H1 (cell line): ENCODE results near the gene PDK1. TPM values are rescaled to one million over a fixed set of nuclear protein-coding genes. Genes with fewer than 3 reads are reported as not detected.

Source experiments
- CTCF ChIA-PET: fragments of 300-600 bp; sonication (Branson Sonifier 250); formaldehyde crosslinking; loops from one replicate; lab custom pipeline; 2021; ENCODE audit not compliant: partially characterized antibody; lab: Charles Lee
- POLR2A ChIA-PET: fragments of 300-600 bp; sonication (Branson Sonifier 250); formaldehyde crosslinking; loops from one replicate; lab custom pipeline; 2021; ENCODE audit warnings: inconsistent platforms; ENCODE audit not compliant: partially characterized antibody; lab: Charles Lee
- DNase-seq, 2 experiments: peaks; one replicate each; pipeline versions ENCODE4 v3.0.0 to v3.0.0-alpha.2; 2010 to 2022; ENCODE audit warnings: low spot score in 2 of 2, low read depth in 1 of 2, mixed read lengths in 1 of 2
- FAIRE-seq: peaks from 2 replicates; lab custom pipeline; 2011; peaks lifted over from hg19 to GRCh38; lab: Jason Lieb, UNC
- H2AFZ ChIP-seq: 2 replicates; pipeline ENCODE4 v1.8.1; 2012; ENCODE audit warnings: low read length, inconsistent platforms
- H2AK5ac ChIP-seq: 2 replicates; pipeline ENCODE4 v1.6.1; 2013; ENCODE audit warnings: low read depth, low read length
- H2BK120ac ChIP-seq: replicated peaks from 2 replicates; pipeline ENCODE3; 2013; ENCODE audit warnings: low read depth, low read length, inconsistent platforms
- H2BK12ac ChIP-seq: 2 replicates; pipeline ENCODE4 v1.6.1; 2013; ENCODE audit warnings: low read depth, low read length
- H2BK15ac ChIP-seq: 2 replicates; pipeline ENCODE4 v1.6.1; 2013; ENCODE audit warnings: low read length
- H2BK20ac ChIP-seq: 2 replicates; pipeline ENCODE4 v1.6.1; 2013; ENCODE audit warnings: low read length
- H2BK5ac ChIP-seq: 2 replicates; pipeline ENCODE4 v1.6.1; 2013; ENCODE audit warnings: low read depth, low read length
- H3K14ac ChIP-seq: 2 replicates; pipeline ENCODE4 v1.6.1; 2013; ENCODE audit warnings: inconsistent platforms; ENCODE audit not compliant: insufficient read length
- H3K18ac ChIP-seq: 2 replicates; pipeline ENCODE4 v1.6.1; 2013; ENCODE audit warnings: low read length; ENCODE audit errors: extremely low read depth
- H3K23ac ChIP-seq: 2 replicates; pipeline ENCODE4 v1.6.1; 2013; ENCODE audit warnings: inconsistent platforms; ENCODE audit not compliant: insufficient read length
- H3K23me2 ChIP-seq: 2 replicates; pipeline ENCODE4 v1.6.1; 2013; ENCODE audit warnings: low read depth, low read length
- H3K27ac ChIP-seq: 2 replicates; pipeline ENCODE4 v1.6.1; 2011; ENCODE audit warnings: low read depth, low read length, inconsistent platforms
- H3K27me3 ChIP-seq, 4 experiments: replicated peaks in 1 of 4; 1 replicate in 1 of 4; 2 replicates in 3 of 4; pipeline versions ENCODE4 v1.6.1 to v1.8.1; 2011 to 2013; ENCODE audit warnings: low read length in 3 of 4, mild to moderate bottlenecking in 3 of 4, inconsistent platforms in 2 of 4, mixed read lengths in 2 of 4, moderate library complexity in 1 of 4; ENCODE audit not compliant: control insufficient read depth in 3 of 4, insufficient read depth in 3 of 4; ENCODE audit errors: extremely low read depth in 1 of 4
- H3K36me3 ChIP-seq, 4 experiments: 2 replicates each; pipeline versions ENCODE4 v1.6.1 to v1.8.1; 2011 to 2013; ENCODE audit warnings: mild to moderate bottlenecking in 4 of 4, low read length in 3 of 4, moderate library complexity in 2 of 4, control low read depth in 1 of 4, inconsistent platforms in 1 of 4; ENCODE audit not compliant: insufficient read depth in 4 of 4, control insufficient read depth in 2 of 4
- H3K4ac ChIP-seq: replicated peaks from 2 replicates; pipeline ENCODE3; 2013; ENCODE audit warnings: low read length, low read depth, mixed read lengths, inconsistent platforms; ENCODE audit not compliant: insufficient read length
- H3K4me1 ChIP-seq, 4 experiments: replicated peaks in 1 of 4; 1 replicate in 1 of 4; 2 replicates in 3 of 4; pipeline versions ENCODE4 v1.6.1 to v1.8.1; 2011 to 2013; ENCODE audit warnings: low read length in 3 of 4, inconsistent platforms in 2 of 4, mixed read lengths in 1 of 4; ENCODE audit not compliant: insufficient read depth in 4 of 4, control insufficient read depth in 3 of 4
- H3K4me2 ChIP-seq, 2 experiments: 2 replicates each; pipeline versions ENCODE4 v1.6.1 to v1.8.1; 2011 to 2013; ENCODE audit warnings: low read depth in 2 of 2, low read length in 2 of 2, control low read depth in 1 of 2, inconsistent platforms in 1 of 2, mild to moderate bottlenecking in 1 of 2; ENCODE audit not compliant: insufficient read depth in 1 of 2
- H3K4me3 ChIP-seq, 4 experiments: fragments of 200-600, 300-600 bp in 1 of 4; sonication (generic), shearing (Covaris generic), sonication (Bioruptor Twin) in 1 of 4; 2 replicates each; pipeline versions ENCODE4 v1.5.1 to v1.8.1; 2011 to 2016; ENCODE audit warnings: low read length in 4 of 4, low read depth in 3 of 4, control low read depth in 2 of 4, inconsistent platforms in 2 of 4, mild to moderate bottlenecking in 2 of 4, mixed read lengths in 1 of 4, moderate library complexity in 1 of 4; ENCODE audit not compliant: insufficient read depth in 2 of 4; ENCODE audit errors: extremely low read depth in 1 of 4
- H3K56ac ChIP-seq: replicated peaks from 2 replicates; pipeline ENCODE3; 2013; ENCODE audit warnings: low read depth, mild to moderate bottlenecking, mixed read lengths, low read length, inconsistent platforms; ENCODE audit not compliant: insufficient read length
- H3K79me1 ChIP-seq: 2 replicates; pipeline ENCODE4 v1.6.1; 2013; ENCODE audit warnings: low read depth, low read length, control low read depth
- H3K79me2 ChIP-seq, 2 experiments: 2 replicates each; pipeline versions ENCODE4 v1.6.1 to v1.8.1; 2012 to 2013; ENCODE audit warnings: low read length in 2 of 2, mild to moderate bottlenecking in 2 of 2, inconsistent platforms in 1 of 2; ENCODE audit not compliant: insufficient read depth in 2 of 2, control insufficient read depth in 1 of 2
- H3K9ac ChIP-seq, 4 experiments: replicated peaks in 1 of 4; 1 replicate in 1 of 4; 2 replicates in 3 of 4; pipeline versions ENCODE4 v1.6.1 to v1.8.1; 2011 to 2013; ENCODE audit warnings: low read depth in 3 of 4, low read length in 3 of 4, control low read depth in 2 of 4, mild to moderate bottlenecking in 2 of 4, moderate library complexity in 2 of 4, inconsistent platforms in 1 of 4; ENCODE audit errors: extremely low read depth in 1 of 4
- H3K9me3 ChIP-seq, 2 experiments: 2 replicates each; pipeline versions ENCODE4 v1.6.1 to v1.8.1; 2012 to 2013; ENCODE audit warnings: mild to moderate bottlenecking in 2 of 2, moderate library complexity in 2 of 2, control low read depth in 1 of 2, inconsistent platforms in 1 of 2, low read depth in 1 of 2, low read length in 1 of 2, mixed read lengths in 1 of 2; ENCODE audit not compliant: insufficient read depth in 2 of 2
- H4K20me1 ChIP-seq, 2 experiments: replicated peaks in 1 of 2; 2 replicates each; pipeline versions ENCODE3 to v1.8.1; 2011 to 2013; ENCODE audit warnings: inconsistent platforms in 2 of 2, low read length in 2 of 2, mild to moderate bottlenecking in 1 of 2; ENCODE audit not compliant: insufficient read depth in 2 of 2, control insufficient read depth in 1 of 2
- H4K5ac ChIP-seq: 2 replicates; pipeline ENCODE4 v1.6.1; 2013; ENCODE audit warnings: low read length, low read depth, mixed read lengths, inconsistent platforms; ENCODE audit not compliant: insufficient read length
- H4K8ac ChIP-seq: 2 replicates; pipeline ENCODE4 v1.8.0; 2013; ENCODE audit warnings: mild to moderate bottlenecking, moderate library complexity, low read length, inconsistent platforms; ENCODE audit not compliant: insufficient read depth; ENCODE audit errors: extremely low read depth
- H4K91ac ChIP-seq: replicated peaks from 2 replicates; pipeline ENCODE3; 2013; ENCODE audit warnings: low read length, mixed read lengths, inconsistent platforms; ENCODE audit not compliant: insufficient read length
- ATF2 ChIP-seq: IDR thresholded peaks from 2 replicates; pipeline ENCODE4 v1.6.1; 2012; ENCODE audit warnings: low read length, inconsistent platforms
- BACH1 ChIP-seq: IDR thresholded peaks from 2 replicates; pipeline ENCODE4 v1.6.1; 2012; ENCODE audit warnings: low read length, improper control_type of control experiment
- BRCA1 ChIP-seq: IDR thresholded peaks from 2 replicates; pipeline ENCODE4 v1.6.1; 2012; ENCODE audit warnings: low read depth, low read length, improper control_type of control experiment
- E2F6 ChIP-seq: IDR thresholded peaks from 2 replicates; pipeline ENCODE4 v1.6.1; 2012; ENCODE audit warnings: inconsistent platforms
- FOSL1 ChIP-seq: IDR thresholded peaks from 2 replicates; pipeline ENCODE4 v1.6.1; 2011; ENCODE audit warnings: mild to moderate bottlenecking, low read depth, low read length, moderate library complexity; ENCODE audit not compliant: insufficient read depth
- NANOG ChIP-seq: IDR thresholded peaks from 2 replicates; pipeline ENCODE4 v1.6.1; 2011; ENCODE audit warnings: low read length, low read depth, mild to moderate bottlenecking, inconsistent platforms; ENCODE audit not compliant: insufficient read depth, poor library complexity, severe bottlenecking
- NRF1 ChIP-seq: IDR thresholded peaks from 2 replicates; pipeline ENCODE4 v1.6.1; 2011; ENCODE audit warnings: mild to moderate bottlenecking, low read depth, low read length, improper control_type of control experiment
- POLR2AphosphoS5 ChIP-seq: IDR thresholded peaks from 2 replicates; pipeline ENCODE4 v1.6.1; 2011; ENCODE audit warnings: low read depth, low read length
- POU5F1 ChIP-seq: IDR thresholded peaks from 2 replicates; pipeline ENCODE4 v1.6.1; 2011; ENCODE audit warnings: low read depth, mild to moderate bottlenecking, low read length, moderate library complexity
- SIX5 ChIP-seq: IDR thresholded peaks from 2 replicates; pipeline ENCODE4 v1.6.1; 2011; ENCODE audit warnings: mild to moderate bottlenecking, low read depth, low read length
- SP4 ChIP-seq: IDR thresholded peaks from 2 replicates; pipeline ENCODE4 v1.6.1; 2012; ENCODE audit warnings: low read length, inconsistent platforms
- SRF ChIP-seq: IDR thresholded peaks from 2 replicates; pipeline ENCODE4 v1.6.1; 2011; ENCODE audit warnings: mild to moderate bottlenecking, low read depth, low read length, moderate library complexity
- TAF1 ChIP-seq: IDR thresholded peaks from 2 replicates; pipeline ENCODE4 v1.6.1; 2011; ENCODE audit warnings: mild to moderate bottlenecking, low read depth, low read length
- WGBS, 2 experiments: shearing (Covaris generic) in 1 of 2; methylation state at CpG; one replicate each; pipeline versions ENCODE4 v1.1.6 to v1.1.7; 2013 to 2015; ENCODE audit warnings: low lambda C conversion rate in 2 of 2, mixed read lengths in 2 of 2, inconsistent platforms in 1 of 2, low coverage in 1 of 2, missing lambda C conversion rate in 1 of 2; ENCODE audit not compliant: insufficient replicate concordance in 2 of 2, insufficient coverage in 1 of 2, insufficient read length in 1 of 2; ENCODE audit errors: extremely low coverage in 1 of 2, missing lambda C conversion rate in 1 of 2; 5-methylcytosine and 5-hydroxymethylcytosine counted together
- polyA plus RNA-seq, 7 experiments: library from polyadenylated mRNA; depleted of rRNA in 3 of 7; stranded (reverse) in 5 of 7; unstranded in 2 of 7; fragments of >200 nt in 5 of 7; fragments of 200-250 nt in 2 of 7; gene quantifications; 1 replicate in 5 of 7; 2 replicates in 1 of 7; 4 replicates in 1 of 7; pipeline versions ENCODE4 v1.2.1 to v1.2.3, GENCODE V29; 2011 to 2013; ENCODE audit warnings: missing spikeins in 2 of 7, mixed read lengths in 2 of 7
- total RNA-seq: library from RNA; stranded (reverse); fragmentation: NEBNext Ultra II Directional; extraction: Animal tissue kit (Norgen Biotek cat#: 25700); gene quantifications from 2 replicates; pipeline ENCODE4 v1.2.1, GENCODE V29; 2021

Gene PDK1
- total and polyA plus RNA-seq, 2 of the 8 experiments (the other 6 are each of a cell fraction or from before 2014, with no cell fraction given), result 18.2 to 21.9 TPM

GRCh38 chr2:172639823-172640222, 83.9 kb downstream of the PDK1 start:
- Histone ChIP-seq H3K27ac (no peak overlapping the region), H3K36me3 (no peaks in the 10 kb centered on the region), H3K4me3 (no peak overlapping the region), H3K56ac (no peak overlapping the region), H2BK120ac (no peak overlapping the region), H2BK12ac (no peak overlapping the region), H3K27me3 (no peaks in the 10 kb centered on the region), H3K4me2 (no peak overlapping the region)
- POLR2A ChIA-PET, result no interaction called here
- TF ChIP-seq NANOG (no peak), ATF2 (no peak), E2F6 (no peak), NRF1 (no peak), BRCA1 (no peak), FOSL1 (no peak), POLR2AphosphoS5 (no peak), TAF1 (no peak), BACH1 (no peak), SIX5 (no peak), SRF (no peak), POU5F1 (no peak), SP4 (no peak)
- TF ChIP-seq, all 59 proteins: peak for 0
- H3K4ac ChIP-seq, result no peak overlapping the region
- no peaks in the 10 kb centered on the region for H3K9me3 ChIP-seq
- H3K18ac ChIP-seq, result no peak overlapping the region
- 93% methylated on average over 2 of the region's 2 CpGs; no CpG with 5 or more reads in 1 of the 2 experiments for WGBS, 2 experiments
- H3K79me1 ChIP-seq, result no peaks in the 10 kb centered on the region
- H2BK5ac ChIP-seq, result no peak overlapping the region
- no peaks in the 10 kb centered on the region for H3K79me2 ChIP-seq
- no peak overlapping the region for H3K14ac ChIP-seq
- no peak overlapping the region for H2AK5ac ChIP-seq
- no peak overlapping the region for H4K8ac ChIP-seq
- H3K23me2 ChIP-seq, result no peaks in the 10 kb centered on the region; the same call in 1 of the 2 replicates
- CTCF ChIA-PET, result no interaction called here
- H2AFZ ChIP-seq, result 0 out of 2 replicates have a peak overlapping the region, but pooled peaks have one; percentile 4
- no peak overlapping the region for H3K9ac ChIP-seq
- no peaks in the 10 kb centered on the region for H3K4me1 ChIP-seq
- H3K23ac ChIP-seq, result no peak overlapping the region
- no peaks in the 10 kb centered on the region for H4K20me1 ChIP-seq
- FAIRE-seq (no peak), DNase-seq (no peak)
- H2BK20ac ChIP-seq, result no peak overlapping the region
- H4K5ac ChIP-seq, result no peak overlapping the region
- H4K91ac ChIP-seq, result no peak overlapping the region
- no peak overlapping the region for H2BK15ac ChIP-seq
